PC-3 (cell line): ENCODE data around the gene SMIM11.
"Not testable (repeated sequence)": the region's sequence is repeated elsewhere in the genome, so short reads cannot be mapped to it uniquely, and the experiment has no call there.

ENCODE experiments used
- CTCF ChIP-seq: fragments of 300-600 bp; sonication (generic); conservative IDR thresholded peaks from 2 replicates; pipeline ENCODE4 v1.5.1; 2017; ENCODE audit warnings: antibody characterized with exemption, low read depth, mild to moderate bottlenecking, low read length
- EZH2 ChIP-seq: fragments of 300-600 bp; sonication (generic); IDR thresholded peaks from one replicate; pipeline ENCODE4 v1.6.1; 2017; ENCODE audit warnings: antibody characterized with exemption, mild to moderate bottlenecking, low read length; ENCODE audit not compliant: unreplicated experiment

- not testable (repeated sequence) for TF ChIP-seq CTCF, EZH2
These were observed 54.4 kb downstream of the SMIM11 start for GRCh38 chr21:34429710-34430109.
